B cell (primary cell): ENCODE data around the gene STH.

Experiments
- EZH2 ChIP-seq: IDR thresholded peaks from 2 replicates; pipeline ENCODE4 v1.6.1; 2012; ENCODE audit warnings: borderline replicate concordance, low read depth, mild to moderate bottlenecking, moderate library complexity, low read length; ENCODE audit not compliant: insufficient read depth, poor library complexity, severe bottlenecking
- TF ChIP-seq, protein P1 (sequence below): fragments of 200-600 bp; IDR thresholded peaks from one replicate; pipeline ENCODE4 v1.8.0; 2022; ENCODE audit warnings: antibody characterized with exemption, mild to moderate bottlenecking

DNA sequence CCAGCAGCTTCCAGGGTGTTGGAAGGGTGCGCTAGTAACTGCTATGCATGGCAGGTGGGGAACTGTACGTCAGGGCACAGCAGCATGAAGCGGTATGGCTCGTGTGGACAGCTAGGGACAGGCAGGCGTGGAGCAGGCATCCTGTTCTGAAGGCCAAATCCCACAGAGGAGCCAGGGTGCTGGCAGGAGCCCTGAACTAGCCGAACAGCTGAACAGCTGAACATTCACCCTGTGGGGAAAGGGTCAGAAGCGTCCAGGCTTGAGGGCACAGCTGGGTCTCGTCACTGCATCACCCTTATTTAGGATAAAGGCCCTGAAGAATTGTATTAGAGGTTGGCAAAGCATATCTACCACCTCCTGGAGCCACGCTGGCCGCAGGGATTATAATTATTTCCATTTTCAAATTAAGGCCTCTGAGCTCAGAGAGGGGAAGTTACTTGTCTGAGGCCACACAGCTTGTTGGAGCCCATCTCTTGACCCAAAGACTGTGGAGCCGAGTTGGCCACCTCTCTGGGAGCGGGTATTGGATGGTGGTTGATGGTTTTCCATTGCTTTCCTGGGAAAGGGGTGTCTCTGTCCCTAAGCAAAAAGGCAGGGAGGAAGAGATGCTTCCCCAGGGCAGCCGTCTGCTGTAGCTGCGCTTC, 3.3 kb upstream of the STH start:
- TF ChIP-seq, protein P1, sequence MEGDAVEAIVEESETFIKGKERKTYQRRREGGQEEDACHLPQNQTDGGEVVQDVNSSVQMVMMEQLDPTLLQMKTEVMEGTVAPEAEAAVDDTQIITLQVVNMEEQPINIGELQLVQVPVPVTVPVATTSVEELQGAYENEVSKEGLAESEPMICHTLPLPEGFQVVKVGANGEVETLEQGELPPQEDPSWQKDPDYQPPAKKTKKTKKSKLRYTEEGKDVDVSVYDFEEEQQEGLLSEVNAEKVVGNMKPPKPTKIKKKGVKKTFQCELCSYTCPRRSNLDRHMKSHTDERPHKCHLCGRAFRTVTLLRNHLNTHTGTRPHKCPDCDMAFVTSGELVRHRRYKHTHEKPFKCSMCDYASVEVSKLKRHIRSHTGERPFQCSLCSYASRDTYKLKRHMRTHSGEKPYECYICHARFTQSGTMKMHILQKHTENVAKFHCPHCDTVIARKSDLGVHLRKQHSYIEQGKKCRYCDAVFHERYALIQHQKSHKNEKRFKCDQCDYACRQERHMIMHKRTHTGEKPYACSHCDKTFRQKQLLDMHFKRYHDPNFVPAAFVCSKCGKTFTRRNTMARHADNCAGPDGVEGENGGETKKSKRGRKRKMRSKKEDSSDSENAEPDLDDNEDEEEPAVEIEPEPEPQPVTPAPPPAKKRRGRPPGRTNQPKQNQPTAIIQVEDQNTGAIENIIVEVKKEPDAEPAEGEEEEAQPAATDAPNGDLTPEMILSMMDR: no peak
- TF ChIP-seq EZH2: no peak
